SK-N-SH (cell line): ENCODE data around the gene CCNB1. TPM values are rescaled to one million over a fixed set of nuclear protein-coding genes. Genes with fewer than 3 reads are reported as not detected.

ENCODE experiments used
- CTCF ChIA-PET: fragments of 300-600, 350-600 bp; formaldehyde crosslinking; extraction: SDS; loops from one replicate; lab custom pipeline; 2021; lab: Yijun Ruan, JAX
- POLR2A ChIA-PET: fragments of 350-600 bp; sonication (Branson Sonifier 250); formaldehyde crosslinking; extraction: SDS; loops from one replicate; lab custom pipeline; 2020; ENCODE audit warnings: antibody characterized with exemption, inconsistent platforms; lab: Yijun Ruan, JAX
- DNase-seq: peaks from one replicate; pipeline ENCODE4 v3.0.0; 2012
- H2AFZ ChIP-seq: fragments of 200-600 bp; sonication (generic); 2 replicates; pipeline ENCODE4 v1.8.1; 2016; ENCODE audit warnings: antibody characterized with exemption, mild to moderate bottlenecking, low read depth
- H3F3A ChIP-seq: fragments of 200-600 bp; sonication (generic); replicated peaks from 2 replicates; pipeline ENCODE3; 2016; ENCODE audit warnings: antibody characterized with exemption, mild to moderate bottlenecking; ENCODE audit not compliant: insufficient read depth
- H3K27ac ChIP-seq, 2 experiments: fragments of 200-500 bp in 1 of 2; fragments of 200-600 bp in 1 of 2; sonication (Bioruptor generic) in 1 of 2; sonication (generic), shearing (Covaris generic) in 1 of 2; 2 replicates each; pipeline versions ENCODE4 v1.5.1 to v1.6.1; 2014 to 2016; ENCODE audit warnings: low read depth in 2 of 2, inconsistent platforms in 1 of 2, low read length in 1 of 2, mild to moderate bottlenecking in 1 of 2, mixed read lengths in 1 of 2
- H3K27me3 ChIP-seq: fragments of 200-600 bp; sonication (generic), shearing (Covaris generic); 2 replicates; pipeline ENCODE4 v1.6.1; 2016; ENCODE audit warnings: mixed run types; ENCODE audit not compliant: insufficient read depth
- H3K36me3 ChIP-seq, 2 experiments: fragments of 200-500 bp in 1 of 2; fragments of 200-600 bp in 1 of 2; sonication (Bioruptor generic) in 1 of 2; sonication (generic) in 1 of 2; replicated peaks in 1 of 2; 2 replicates each; pipeline versions ENCODE3 to v1.5.1; 2014 to 2016; ENCODE audit warnings: low read length in 1 of 2, mild to moderate bottlenecking in 1 of 2; ENCODE audit not compliant: insufficient read depth in 2 of 2, control insufficient read depth in 1 of 2
- H3K4me1 ChIP-seq, 2 experiments: fragments of 200-500 bp in 1 of 2; fragments of 200-600 bp in 1 of 2; sonication (Bioruptor generic) in 1 of 2; sonication (generic), shearing (Covaris generic) in 1 of 2; 2 replicates each; pipeline versions ENCODE4 v1.5.1 to v1.6.1; 2014 to 2016; ENCODE audit warnings: low read depth in 1 of 2, low read length in 1 of 2, mixed run types in 1 of 2; ENCODE audit not compliant: insufficient read depth in 2 of 2, control insufficient read depth in 1 of 2
- H3K4me2 ChIP-seq: fragments of 200-600 bp; sonication (generic), shearing (Covaris generic); 2 replicates; pipeline ENCODE4 v1.6.1; 2017; ENCODE audit warnings: mixed run types
- H3K4me3 ChIP-seq, 2 experiments: fragments of 200-500 bp in 1 of 2; fragments of 200-600 bp in 1 of 2; sonication (Bioruptor generic) in 1 of 2; sonication (generic), shearing (Covaris generic) in 1 of 2; 2 replicates each; pipeline versions ENCODE4 v1.5.1 to v1.8.1; 2014 to 2016; ENCODE audit warnings: low read depth in 2 of 2, inconsistent platforms in 1 of 2, low read length in 1 of 2, mild to moderate bottlenecking in 1 of 2, mixed read lengths in 1 of 2, moderate library complexity in 1 of 2
- H3K79me2 ChIP-seq: fragments of 200-600 bp; sonication (generic); 2 replicates; pipeline ENCODE4 v1.8.1; 2017; ENCODE audit warnings: mild to moderate bottlenecking; ENCODE audit not compliant: insufficient read depth
- H3K9ac ChIP-seq: fragments of 200-600 bp; sonication (generic); 2 replicates; pipeline ENCODE4 v1.6.1; 2017; ENCODE audit warnings: mixed run types
- H3K9me2 ChIP-seq: fragments of 200-600 bp; sonication (generic); 2 replicates; pipeline ENCODE4 v1.6.1; 2017; ENCODE audit warnings: mixed run types
- H3K9me3 ChIP-seq: fragments of 200-600 bp; sonication (generic); 2 replicates; pipeline ENCODE4 v1.6.1; 2017; ENCODE audit warnings: mixed run types, mild to moderate bottlenecking, moderate library complexity
- H4K20me1 ChIP-seq: fragments of 200-600 bp; sonication (generic); 2 replicates; pipeline ENCODE4 v1.6.1; 2017; ENCODE audit warnings: mild to moderate bottlenecking, mixed run types; ENCODE audit not compliant: insufficient read depth
- ELF1 ChIP-seq: IDR thresholded peaks from 2 replicates; pipeline ENCODE4 v1.4.0; 2012
- EP300 ChIP-seq, 2 experiments: IDR thresholded peaks; 2 replicates each; pipeline versions ENCODE4 v1.4.0 to v1.6.1; 2012; ENCODE audit warnings: borderline replicate concordance in 1 of 2, low read depth in 1 of 2, low read length in 1 of 2
- FOXJ3 ChIP-seq: sonication (generic); formaldehyde crosslinking; IDR thresholded peaks from 2 replicates; pipeline ENCODE4 v1.5.1; 2020; ENCODE audit warnings: mild to moderate bottlenecking, missing genetic modification reagents
- GABPA ChIP-seq: IDR thresholded peaks from 2 replicates; pipeline ENCODE4 v1.4.0; 2012; ENCODE audit warnings: low read depth, mild to moderate bottlenecking
- IRF3 ChIP-seq: fragments of 150-350 bp; IDR thresholded peaks from 2 replicates; pipeline ENCODE4 v1.6.1; 2016; ENCODE audit warnings: mild to moderate bottlenecking, low read depth, low read length
- MEF2A ChIP-seq: IDR thresholded peaks from 2 replicates; pipeline ENCODE4 v1.4.0; 2012; ENCODE audit warnings: low read depth, borderline replicate concordance
- MXI1 ChIP-seq: IDR thresholded peaks from 2 replicates; pipeline ENCODE4 v1.6.1; 2012; ENCODE audit warnings: mild to moderate bottlenecking, low read depth, low read length, improper control_type of control experiment
- PBX3 ChIP-seq: IDR thresholded peaks from 2 replicates; pipeline ENCODE4; 2012
- POLR2AphosphoS5 ChIP-seq: IDR thresholded peaks from 2 replicates; pipeline ENCODE4 v1.6.1; 2012; ENCODE audit warnings: low read depth, low read length
- RAD21 ChIP-seq: IDR thresholded peaks from 2 replicates; pipeline ENCODE4 v1.6.1; 2012; ENCODE audit warnings: mild to moderate bottlenecking, low read length
- REST ChIP-seq: IDR thresholded peaks from 2 replicates; pipeline ENCODE4 v1.6.1; 2012; ENCODE audit warnings: mild to moderate bottlenecking, low read depth, low read length, moderate library complexity
- RFX5 ChIP-seq: IDR thresholded peaks from 2 replicates; pipeline ENCODE4 v1.6.1; 2012; ENCODE audit warnings: mild to moderate bottlenecking, improper control_type of control experiment, low read length
- SIN3A ChIP-seq: IDR thresholded peaks from 2 replicates; pipeline ENCODE4 v1.6.1; 2012; ENCODE audit warnings: low read depth, mild to moderate bottlenecking, low read length, moderate library complexity, borderline replicate concordance
- TAF1 ChIP-seq: IDR thresholded peaks from 2 replicates; pipeline ENCODE4 v1.6.1; 2012; ENCODE audit warnings: low read depth, mild to moderate bottlenecking, low read length, moderate library complexity, borderline replicate concordance
- TCF12 ChIP-seq: IDR thresholded peaks from 2 replicates; pipeline ENCODE4 v1.4.0; 2012
- WGBS: methylation state at CpG from one replicate; pipeline ENCODE4 v1.1.6; 2017; ENCODE audit warnings: low lambda C conversion rate; 5-methylcytosine and 5-hydroxymethylcytosine counted together
- polyA plus RNA-seq, 3 experiments: library from polyadenylated mRNA; depleted of rRNA; stranded (reverse); fragments of >200 nt; gene quantifications; 2 replicates each; pipeline ENCODE4 v1.2.3, GENCODE V29; 2012
- TF ChIP-seq, protein P1 (sequence below): fragments of 150-350 bp; IDR thresholded peaks from 2 replicates; pipeline ENCODE4 v1.6.1; 2017; ENCODE audit warnings: antibody characterized with exemption, low read length, low read depth, borderline replicate concordance
- TF ChIP-seq, protein P2 (sequence below): IDR thresholded peaks from 2 replicates; pipeline ENCODE4 v1.4.0; 2012; ENCODE audit warnings: low read depth, borderline replicate concordance

The CCNB1 gene
- polyA plus RNA-seq, 1 of the 3 experiments (the other 2 are of a cell fraction) = 78.6 TPM

GRCh38 chr5:69130241-69130640 lies 36.7 kb upstream of the CCNB1 start:
- TF ChIP-seq POLR2AphosphoS5 = no peak
- TF ChIP-seq TCF12 = no peak
- TF ChIP-seq GABPA = no peak
- no peak for TF ChIP-seq SIN3A
- TF ChIP-seq PBX3 = no peak
- no peak for TF ChIP-seq MEF2A
- no peak for TF ChIP-seq FOXJ3 (CRISPR knock-in tag)
- no peak for TF ChIP-seq IRF3
- no peak for TF ChIP-seq TAF1
- TF ChIP-seq RAD21 = no peak
- TF ChIP-seq EP300 (IDR thresholded peaks at IDR 0.05; ENCODE audit: borderline replicate concordance in 1 of 2, low read depth in 1 of 2, low read length in 1 of 2) = no peak
- no peak for TF ChIP-seq REST
- no peak for TF ChIP-seq RFX5
- TF ChIP-seq ELF1 = no peak
- no peak for TF ChIP-seq MXI1
- TF ChIP-seq, protein P1, sequence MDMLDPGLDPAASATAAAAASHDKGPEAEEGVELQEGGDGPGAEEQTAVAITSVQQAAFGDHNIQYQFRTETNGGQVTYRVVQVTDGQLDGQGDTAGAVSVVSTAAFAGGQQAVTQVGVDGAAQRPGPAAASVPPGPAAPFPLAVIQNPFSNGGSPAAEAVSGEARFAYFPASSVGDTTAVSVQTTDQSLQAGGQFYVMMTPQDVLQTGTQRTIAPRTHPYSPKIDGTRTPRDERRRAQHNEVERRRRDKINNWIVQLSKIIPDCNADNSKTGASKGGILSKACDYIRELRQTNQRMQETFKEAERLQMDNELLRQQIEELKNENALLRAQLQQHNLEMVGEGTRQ = no peak
- TF ChIP-seq, protein P2, sequence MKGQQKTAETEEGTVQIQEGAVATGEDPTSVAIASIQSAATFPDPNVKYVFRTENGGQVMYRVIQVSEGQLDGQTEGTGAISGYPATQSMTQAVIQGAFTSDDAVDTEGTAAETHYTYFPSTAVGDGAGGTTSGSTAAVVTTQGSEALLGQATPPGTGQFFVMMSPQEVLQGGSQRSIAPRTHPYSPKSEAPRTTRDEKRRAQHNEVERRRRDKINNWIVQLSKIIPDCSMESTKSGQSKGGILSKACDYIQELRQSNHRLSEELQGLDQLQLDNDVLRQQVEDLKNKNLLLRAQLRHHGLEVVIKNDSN = no peak
- Histone ChIP-seq H3F3A (peaks cover 30% of the 10 kb centered on the region), H2AFZ (no peak overlapping the region), H3K4me2 (no peak overlapping the region), H3K27ac (no peak overlapping the region), H3K79me2 (peaks cover 4% of the 10 kb centered on the region; the same call in 1 of the 2 replicates), H3K36me3 (peaks cover 32 to 47% of the 10 kb centered on the region in 2 experiments), H3K9me2 (no peaks in the 10 kb centered on the region), H3K4me1 (no peaks in the 10 kb centered on the region), H3K9ac (no peak overlapping the region), H3K4me3 (no peak overlapping the region), H3K27me3 (no peaks in the 10 kb centered on the region), H3K9me3 (no peaks in the 10 kb centered on the region), H4K20me1 (no peaks in the 10 kb centered on the region)
- no peak for DNase-seq
- CTCF ChIA-PET = no interaction called here
- 73% methylated on average over 2 of the region's 2 CpGs for WGBS
- POLR2A ChIA-PET = no interaction called here
